Adipocyte (in vitro differentiated cells): ENCODE measurements around the gene FOXD1.
"Not testable (repeated sequence)": the region's sequence is repeated elsewhere in the genome, so short reads cannot be mapped to it uniquely, and the experiment has no call there.

Experiments
- DNase-seq: peaks from one replicate; pipeline ENCODE4 v3.0.0-alpha.2; 2015; ENCODE audit warnings: low read depth
- H3K27me3 ChIP-seq: replicated peaks from 2 replicates; pipeline ENCODE4 v1.7.0; 2013; ENCODE audit warnings: mild to moderate bottlenecking, low read length, moderate library complexity; ENCODE audit not compliant: control insufficient read depth, insufficient read depth
- H3K36me3 ChIP-seq: 2 replicates; pipeline ENCODE4 v1.7.0; 2013; ENCODE audit warnings: low read length, mild to moderate bottlenecking, moderate library complexity; ENCODE audit not compliant: control insufficient read depth, insufficient read depth, severe bottlenecking
- H3K4me1 ChIP-seq: 2 replicates; pipeline ENCODE4 v1.7.0; 2013; ENCODE audit warnings: mild to moderate bottlenecking, low read length, moderate library complexity; ENCODE audit not compliant: control insufficient read depth, insufficient read depth
- H3K4me3 ChIP-seq: 2 replicates; pipeline ENCODE4 v1.7.0; 2013; ENCODE audit warnings: mild to moderate bottlenecking, low read length, moderate library complexity
- H3K9ac ChIP-seq: 2 replicates; pipeline ENCODE4 v1.7.0; 2013; ENCODE audit warnings: mild to moderate bottlenecking, low read length, moderate library complexity
- H3K9me3 ChIP-seq: 2 replicates; pipeline ENCODE4 v1.7.0; 2013; ENCODE audit warnings: mild to moderate bottlenecking, low read length, moderate library complexity; ENCODE audit not compliant: control insufficient read depth

FOXD1 gene

DNA sequence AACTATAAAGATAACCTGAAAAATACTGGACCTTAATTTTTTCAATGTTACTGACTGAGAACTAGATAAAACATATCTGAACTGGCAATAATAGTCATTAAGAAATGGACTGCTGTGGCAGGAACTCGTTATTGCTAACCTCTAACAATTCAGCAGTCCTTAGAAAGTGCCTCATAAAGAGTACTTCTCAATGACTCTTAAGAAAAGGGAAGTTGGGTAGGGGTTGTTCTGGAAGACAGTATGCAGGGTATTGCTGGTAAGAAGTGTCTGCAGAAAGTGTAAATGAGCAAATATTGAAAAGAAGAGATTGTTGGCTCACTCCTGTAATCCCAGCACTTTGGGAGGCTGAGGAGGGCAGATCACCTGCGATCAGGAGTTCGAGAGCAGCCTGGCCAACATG is 27.9 kb downstream of the FOXD1 start:
- H3K4me1 ChIP-seq: peaks cover 8% of the 10 kb centered on the region
- DNase-seq: no peak
- H3K36me3 ChIP-seq: no peaks in the 10 kb centered on the region
- H3K4me3 ChIP-seq: no peak overlapping the region
- H3K9me3 ChIP-seq: peaks cover 4% of the 10 kb centered on the region
- H3K9ac ChIP-seq: no peak overlapping the region
- H3K27me3 ChIP-seq: peaks cover 45% of the 10 kb centered on the region

DNA sequence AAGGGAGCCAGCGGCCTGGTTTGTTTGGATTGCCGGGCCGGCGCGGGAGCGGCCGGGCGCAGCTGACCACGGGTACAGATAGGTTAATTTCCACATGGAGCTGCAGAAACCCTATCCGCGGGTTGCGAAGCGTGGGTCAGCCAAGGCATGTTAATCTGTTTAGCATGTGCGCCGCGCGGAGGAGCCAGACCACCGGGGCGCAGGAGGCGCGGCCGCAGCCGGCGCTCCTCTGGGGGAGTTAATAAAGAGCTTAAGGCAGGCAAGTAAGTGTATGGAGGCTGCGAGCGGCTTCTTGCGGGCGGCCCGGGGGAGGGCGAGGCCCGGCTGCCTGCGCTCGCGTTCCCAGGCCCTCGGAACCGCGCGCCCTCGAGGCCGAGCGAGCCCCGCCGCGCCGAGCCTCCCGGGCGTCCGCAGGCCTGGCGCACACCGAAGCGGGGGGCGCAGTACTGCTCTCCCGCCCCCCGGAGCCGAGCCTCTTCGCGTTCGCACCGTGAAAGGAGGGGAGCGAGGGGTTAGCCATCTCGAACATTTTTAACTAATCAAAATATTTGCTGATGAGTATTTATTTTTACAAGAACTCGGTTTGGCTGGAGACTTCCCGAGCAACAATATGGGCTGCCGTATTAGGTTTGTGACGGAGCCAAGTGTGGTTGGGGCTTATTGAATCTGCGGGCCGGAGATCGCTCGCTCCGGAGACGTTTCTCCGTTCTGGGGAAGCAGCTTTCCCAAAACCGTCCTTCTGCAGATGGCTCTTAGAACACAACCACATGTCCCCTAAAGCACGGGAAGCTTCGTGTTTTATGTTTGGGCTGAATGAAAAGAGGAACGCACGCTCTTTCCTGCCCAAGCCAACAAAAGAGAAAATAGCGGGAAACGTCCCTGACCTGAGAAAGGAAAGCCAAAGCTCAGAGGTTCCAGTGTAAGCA is 28.8 kb downstream of the FOXD1 start:
- Histone ChIP-seq H3K4me3 (peak overlapping the region; percentile 59), H3K9me3 (peaks cover 4% of the 10 kb centered on the region), H3K9ac (no peak overlapping the region), H3K4me1 (peaks cover 8% of the 10 kb centered on the region), H3K27me3 (peaks cover 50% of the 10 kb centered on the region), H3K36me3 (no peaks in the 10 kb centered on the region)
- peak; percentile 69 for DNase-seq

DNA sequence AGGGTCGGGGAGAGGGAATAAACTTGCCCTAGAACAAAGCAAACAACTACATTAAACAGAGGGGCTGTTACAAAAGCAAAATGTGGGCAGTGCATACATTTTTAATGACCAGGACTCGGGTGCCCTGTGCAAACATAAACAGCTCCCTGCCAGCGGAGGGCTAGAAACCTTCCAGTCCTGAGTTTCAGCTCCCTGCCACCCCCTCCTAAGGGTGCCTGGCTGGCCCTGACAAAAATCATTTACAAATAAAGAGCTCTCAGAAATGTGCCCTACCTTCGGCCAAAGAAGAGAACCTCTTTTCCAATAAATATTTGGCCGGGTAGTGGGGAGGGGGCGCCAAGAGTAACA is 29.5 kb downstream of the FOXD1 start:
- H3K4me1 ChIP-seq: peaks cover 8% of the 10 kb centered on the region
- no peak overlapping the region for H3K9ac ChIP-seq
- H3K36me3 ChIP-seq: no peaks in the 10 kb centered on the region
- DNase-seq: no peak
- peak overlapping the region; percentile 59 for H3K4me3 ChIP-seq
- H3K27me3 ChIP-seq: peaks cover 55% of the 10 kb centered on the region
- H3K9me3 ChIP-seq: peaks cover 8% of the 10 kb centered on the region

DNA sequence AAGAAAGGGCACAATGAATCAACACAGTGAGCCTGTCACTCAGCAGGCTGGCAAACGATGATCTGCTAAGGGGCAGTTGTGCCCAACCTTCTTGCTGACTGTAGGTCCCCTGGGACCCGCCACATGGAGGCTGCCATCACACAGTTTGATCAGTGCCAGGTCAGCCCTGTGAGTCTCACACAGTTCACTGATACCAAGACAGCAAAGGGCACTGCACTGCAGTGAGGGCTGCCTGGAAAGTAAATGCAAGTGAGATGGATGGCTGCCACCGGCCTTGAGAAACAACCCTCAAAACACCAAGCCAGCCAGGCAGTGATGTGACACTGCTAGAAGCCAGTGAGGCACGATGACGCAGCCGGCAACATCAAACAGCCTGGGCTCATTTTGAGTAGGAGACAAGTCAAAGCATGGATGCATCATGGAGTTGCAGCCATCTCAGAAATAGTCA is 30.3 kb downstream of the FOXD1 start:
- Histone ChIP-seq H3K4me3 (no peak overlapping the region), H3K9ac (no peak overlapping the region), H3K9me3 (peaks cover 9% of the 10 kb centered on the region), H3K36me3 (no peaks in the 10 kb centered on the region), H3K27me3 (peaks cover 55% of the 10 kb centered on the region), H3K4me1 (peaks cover 8% of the 10 kb centered on the region)
- DNase-seq: no peak

DNA sequence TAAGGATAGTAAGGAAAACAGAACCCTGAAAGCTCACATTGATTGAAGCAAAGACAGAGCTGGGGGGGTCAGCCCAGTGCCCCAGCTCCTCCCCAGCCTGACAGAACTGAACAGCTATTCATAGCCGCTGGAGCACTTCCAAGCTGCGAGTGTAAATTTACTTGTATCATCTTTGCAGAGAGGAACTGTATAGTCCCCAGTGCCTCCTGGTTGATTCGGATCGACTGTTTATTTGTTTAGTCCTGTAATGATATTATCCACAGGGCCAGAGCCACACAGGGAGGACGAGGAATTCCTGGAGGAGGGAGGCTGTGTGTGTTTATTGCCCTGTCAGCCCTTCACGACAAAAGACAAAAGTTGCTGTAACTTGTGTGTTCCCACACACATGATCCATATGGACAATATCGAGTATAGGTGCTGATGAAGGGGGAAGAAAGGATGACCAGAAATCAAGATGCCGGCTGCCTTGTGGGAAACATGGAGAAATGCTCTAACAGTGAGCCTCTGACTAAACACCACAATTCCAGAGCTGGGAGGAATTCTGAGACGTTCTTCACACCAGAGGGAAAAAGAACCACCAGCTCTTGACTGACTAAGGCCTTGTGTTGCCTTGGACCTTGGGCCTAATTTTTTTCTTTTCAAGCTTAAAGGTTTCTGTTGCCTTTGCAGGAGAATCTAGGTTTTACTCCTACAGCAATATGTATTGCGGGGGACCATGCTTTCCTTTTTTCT is 31.1 kb downstream of the FOXD1 start:
- peaks cover 9% of the 10 kb centered on the region for H3K9me3 ChIP-seq
- no peaks in the 10 kb centered on the region for H3K36me3 ChIP-seq
- H3K9ac ChIP-seq: no peak overlapping the region
- peaks cover 55% of the 10 kb centered on the region for H3K27me3 ChIP-seq
- peaks cover 8% of the 10 kb centered on the region for H3K4me1 ChIP-seq
- peak; percentile 29 for DNase-seq
- H3K4me3 ChIP-seq: no peak overlapping the region

DNA sequence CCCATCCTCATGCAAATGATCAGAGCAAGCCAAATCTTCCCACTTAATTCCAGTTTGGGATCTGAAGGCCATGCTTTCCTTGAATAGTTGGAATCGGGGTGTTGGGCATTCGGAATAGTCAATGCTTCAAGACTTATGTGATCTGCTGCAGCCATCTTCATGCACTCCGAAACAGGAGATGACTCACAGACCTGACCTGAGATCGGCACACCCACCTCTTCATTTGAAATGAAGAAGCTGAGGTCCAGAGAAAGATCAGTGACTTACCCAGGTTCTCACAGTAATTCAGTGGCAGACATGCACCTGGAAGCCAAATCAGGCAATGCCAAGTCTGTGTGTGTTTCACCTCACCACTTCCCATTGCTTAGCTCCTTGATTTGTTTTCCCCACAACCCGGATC is 33.0 kb downstream of the FOXD1 start:
- H3K36me3 ChIP-seq: no peaks in the 10 kb centered on the region
- H3K9ac ChIP-seq: no peak overlapping the region
- H3K4me3 ChIP-seq: no peak overlapping the region
- H3K9me3 ChIP-seq: peaks cover 5% of the 10 kb centered on the region
- no peak for DNase-seq
- peaks cover 39% of the 10 kb centered on the region for H3K27me3 ChIP-seq
- H3K4me1 ChIP-seq: peaks cover 8% of the 10 kb centered on the region

DNA sequence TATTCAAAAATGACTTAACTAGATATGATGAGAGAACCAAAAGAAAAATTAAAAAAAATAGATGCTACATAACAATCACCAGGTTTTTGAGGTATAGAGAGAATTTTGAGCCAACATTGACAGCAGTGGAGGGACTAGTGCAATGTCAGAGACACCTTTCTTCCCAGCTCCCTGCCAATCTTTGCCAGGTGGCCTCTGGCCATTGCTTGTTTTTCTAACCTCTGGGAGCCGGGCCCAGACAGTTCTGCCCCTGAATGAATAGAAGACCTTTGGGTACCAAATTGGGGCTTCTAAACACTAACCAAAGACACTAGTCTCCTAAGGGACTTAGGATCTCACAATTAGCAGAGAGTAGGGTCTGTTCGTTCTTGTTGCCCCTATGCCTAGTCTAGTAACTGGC is 33.4 kb downstream of the FOXD1 start:
- peaks cover 5% of the 10 kb centered on the region for H3K9me3 ChIP-seq
- no peaks in the 10 kb centered on the region for H3K36me3 ChIP-seq
- peaks cover 8% of the 10 kb centered on the region for H3K4me1 ChIP-seq
- H3K27me3 ChIP-seq: peaks cover 35% of the 10 kb centered on the region
- no peak for DNase-seq
- no peak overlapping the region for H3K9ac ChIP-seq
- H3K4me3 ChIP-seq: no peak overlapping the region

DNA sequence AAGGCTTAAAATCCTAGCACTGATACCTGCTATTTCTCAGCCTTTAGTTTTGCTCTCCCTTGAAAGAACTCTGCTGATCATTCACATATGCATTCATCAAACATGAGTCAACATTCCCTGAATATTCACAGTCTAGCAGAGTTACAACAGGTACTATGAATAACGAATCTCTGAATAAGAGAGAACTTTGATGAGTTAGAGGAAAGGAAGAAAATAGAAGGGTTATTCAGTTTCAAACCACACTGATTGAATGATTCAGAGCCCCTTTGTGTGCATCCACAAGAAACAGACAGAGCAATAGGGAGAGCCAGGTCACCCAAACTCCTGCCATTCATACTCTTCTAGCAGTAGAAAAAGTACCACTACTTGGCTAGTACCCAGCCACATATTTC is 36.0 kb downstream of the FOXD1 start:
- Histone ChIP-seq H3K9me3 (peaks cover 5% of the 10 kb centered on the region), H3K27me3 (peaks cover 20% of the 10 kb centered on the region), H3K9ac (no peak overlapping the region), H3K36me3 (no peaks in the 10 kb centered on the region), H3K4me3 (no peak overlapping the region), H3K4me1 (peaks cover 6% of the 10 kb centered on the region)
- no peak for DNase-seq

DNA sequence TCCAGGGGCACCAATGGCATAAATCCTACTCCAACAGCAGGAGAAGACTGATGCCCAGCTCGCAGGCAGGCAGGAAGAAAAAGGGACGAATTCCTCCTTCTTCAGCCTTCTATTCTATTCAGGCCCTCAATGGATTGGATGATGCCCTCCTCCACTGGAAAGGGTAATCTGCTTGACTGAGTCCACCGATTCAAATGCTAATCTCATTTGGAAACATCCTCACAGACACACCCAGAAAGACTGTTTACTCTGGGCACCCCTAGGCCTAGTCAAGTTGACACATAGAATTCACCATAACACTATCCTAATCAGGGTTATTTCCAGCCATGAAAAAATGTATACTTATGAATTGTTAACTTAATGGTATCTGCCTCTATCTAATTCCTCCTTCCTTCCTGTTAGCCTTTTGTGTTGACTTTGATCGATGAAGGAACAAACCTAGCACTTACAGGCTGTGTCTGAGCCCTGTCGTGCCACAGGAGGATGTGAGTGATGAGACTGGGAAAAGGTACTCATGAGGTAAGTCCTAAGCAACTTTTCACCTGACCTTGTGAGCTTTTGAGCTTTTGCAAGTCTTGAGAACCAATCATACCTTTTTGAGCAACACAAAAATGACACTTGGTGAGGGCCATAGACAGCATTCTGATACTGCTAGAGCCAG is 36.5 kb downstream of the FOXD1 start:
- no peak overlapping the region for H3K9ac ChIP-seq
- no peaks in the 10 kb centered on the region for H3K36me3 ChIP-seq
- peaks cover 19% of the 10 kb centered on the region for H3K27me3 ChIP-seq
- H3K9me3 ChIP-seq: peaks cover 5% of the 10 kb centered on the region
- H3K4me1 ChIP-seq: peaks cover 10% of the 10 kb centered on the region
- no peak for DNase-seq
- no peak overlapping the region for H3K4me3 ChIP-seq

DNA sequence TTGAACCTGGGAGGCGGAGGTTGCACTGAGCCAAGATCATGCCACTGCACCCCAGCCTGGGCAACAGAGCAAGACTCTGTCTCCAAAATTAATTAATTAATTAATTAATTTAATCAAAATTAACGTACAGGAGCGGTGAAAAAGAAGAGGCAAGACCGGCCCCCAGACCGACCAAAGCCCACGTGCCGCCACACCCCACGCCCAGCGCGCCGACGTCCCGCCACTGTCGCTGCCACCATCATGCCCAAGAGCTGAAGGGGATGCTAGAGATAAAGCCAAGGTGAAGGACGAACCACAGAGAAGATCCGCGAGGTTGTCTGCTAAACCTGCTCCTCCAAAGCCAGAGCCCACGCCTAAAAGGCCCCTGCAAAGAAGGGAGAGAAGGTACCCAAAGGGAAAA is 38.6 kb downstream of the FOXD1 start:
- not testable (repeated sequence) for H3K9ac ChIP-seq, H3K9me3 ChIP-seq, H3K36me3 ChIP-seq, H3K27me3 ChIP-seq, H3K4me3 ChIP-seq, DNase-seq
- H3K4me1 ChIP-seq: peaks cover 17% of the 10 kb centered on the region

DNA sequence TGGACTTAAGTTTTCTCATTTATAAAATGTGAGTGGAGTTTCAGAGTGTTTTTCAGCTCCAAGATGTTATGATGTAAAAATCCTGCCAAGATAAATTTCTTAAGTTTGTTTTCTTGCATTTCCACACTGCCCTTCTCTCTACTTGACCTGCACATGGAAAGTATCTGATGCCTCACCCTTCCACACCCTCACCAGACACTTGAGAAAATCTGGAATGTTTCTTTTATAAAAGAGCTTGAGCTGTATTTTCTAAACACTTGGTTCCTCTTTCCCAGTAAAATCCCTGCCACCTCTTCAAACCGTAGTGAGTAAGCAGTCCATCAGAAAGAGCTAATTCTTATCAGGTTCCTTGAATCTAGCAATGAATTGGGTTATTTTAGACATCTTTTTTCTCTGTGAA is 42.9 kb downstream of the FOXD1 start:
- no peak overlapping the region for H3K4me3 ChIP-seq
- no peaks in the 10 kb centered on the region for H3K27me3 ChIP-seq
- H3K36me3 ChIP-seq: no peaks in the 10 kb centered on the region
- H3K9me3 ChIP-seq: no peaks in the 10 kb centered on the region
- DNase-seq: peak; percentile 50
- peaks cover 17% of the 10 kb centered on the region for H3K4me1 ChIP-seq
- H3K9ac ChIP-seq: no peak overlapping the region
